ENCODE measurements around the gene TMEM184C. TPM values are rescaled to one million over a fixed set of nuclear protein-coding genes. Genes with fewer than 3 reads are reported as not detected.

Gene TMEM184C
- total RNA-seq, 2 donors from 2014 or later, result 15.8 to 20.8 TPM

- intact Hi-C loops (cut with DNase I), result no loop called here
Observed at GRCh38 chr4:147582386-147583060, 34.7 kb upstream of the TMEM184C start.

GRCh38 chr4:147583876-147584275 is 33.3 kb upstream of the TMEM184C start:
- no peak for TF ChIP-seq POLR2A (IDR thresholded peaks at IDR 0.05)
- intact Hi-C loops (cut with DNase I), result no loop called here
- Histone ChIP-seq H3K4me1 (no peaks in the 10 kb centered on the region), H3K9me3 (no peaks in the 10 kb centered on the region), H3K4me3 (no peak overlapping the region), H3K36me3 (replicated peaks in 1 of 2; ENCODE audit: insufficient read depth in 1 of 2, low read depth in 2 of 2) (no peaks in the 10 kb centered on the region), H3K27me3 (no peaks in the 10 kb centered on the region), H3K27ac (no peak overlapping the region)
- WGBS, 2 donors, result 67 to 77% methylated on average over 1 of the region's 1 CpG
- ATAC-seq (no peak), DNase-seq (no peak)

More at GRCh38 chr4:147582386-147583060, 34.7 kb upstream of the TMEM184C start:
- ATAC-seq, result no peak
- Histone ChIP-seq H3K27me3 (no peaks in the 10 kb centered on the region), H3K27ac (no peak overlapping the region), H3K4me1 (no peaks in the 10 kb centered on the region), H3K4me3 (no peak overlapping the region), H3K9me3 (no peaks in the 10 kb centered on the region), H3K36me3 (replicated peaks in 1 of 2; ENCODE audit: insufficient read depth in 1 of 2, low read depth in 2 of 2) (no peaks in the 10 kb centered on the region)
- DNase-seq, result no peak
- TF ChIP-seq CTCF (IDR thresholded peaks at IDR 0.05) (no peak), POLR2A (IDR thresholded peaks at IDR 0.05) (no peak)

- intact Hi-C loops (cut with DNase I), result no loop called here
- WGBS, 2 donors, result 30 to 32% methylated on average over 3 of the region's 3 CpGs
- DNase-seq (no peak), ATAC-seq (no peak)
- peaks cover 3% of the 10 kb centered on the region for H3K4me1 ChIP-seq
- H3K4me3 ChIP-seq, result no peak overlapping the region
- H3K36me3 ChIP-seq (replicated peaks in 1 of 2; ENCODE audit: insufficient read depth in 1 of 2, low read depth in 2 of 2), result no peaks in the 10 kb centered on the region
- H3K27ac ChIP-seq, result no peak overlapping the region
- H3K9me3 ChIP-seq, result no peaks in the 10 kb centered on the region
- TF ChIP-seq POLR2A (IDR thresholded peaks at IDR 0.05) (no peak), CTCF (IDR thresholded peaks at IDR 0.05) (no peak)
- no peaks in the 10 kb centered on the region for H3K27me3 ChIP-seq
Observed at GRCh38 chr4:147586032-147586431, 31.2 kb upstream of the TMEM184C start.

GRCh38 chr4:147586637-147587036 is 30.6 kb upstream of the TMEM184C start:
- TF ChIP-seq POLR2A (IDR thresholded peaks at IDR 0.05) (no peak), CTCF (IDR thresholded peaks at IDR 0.05) (no peak)
- ATAC-seq, result no peak
- Histone ChIP-seq H3K27ac (no peak overlapping the region), H3K4me3 (no peak overlapping the region), H3K36me3 (replicated peaks in 1 of 2; ENCODE audit: insufficient read depth in 1 of 2, low read depth in 2 of 2) (no peaks in the 10 kb centered on the region), H3K9me3 (no peaks in the 10 kb centered on the region), H3K4me1 (peaks cover 3% of the 10 kb centered on the region), H3K27me3 (no peaks in the 10 kb centered on the region)
- intact Hi-C loops (cut with DNase I), result no loop called here
- 67 to 77% methylated on average over 4 of the region's 4 CpGs for WGBS, 2 donors
- DNase-seq, result no peak

- WGBS, 2 donors, result 72 to 75% methylated on average over 3 of the region's 3 CpGs
- ATAC-seq, result no peak
- intact Hi-C loops (cut with DNase I), result no loop called here
- Histone ChIP-seq H3K27me3 (no peaks in the 10 kb centered on the region), H3K4me1 (peaks cover 3% of the 10 kb centered on the region), H3K27ac (no peak overlapping the region), H3K4me3 (no peak overlapping the region), H3K9me3 (no peaks in the 10 kb centered on the region), H3K36me3 (replicated peaks in 1 of 2; ENCODE audit: insufficient read depth in 1 of 2, low read depth in 2 of 2) (no peaks in the 10 kb centered on the region)
- no peak for DNase-seq
- TF ChIP-seq CTCF (IDR thresholded peaks at IDR 0.05) (no peak), POLR2A (IDR thresholded peaks at IDR 0.05) (no peak)
Observed at GRCh38 chr4:147587041-147587440, 30.2 kb upstream of the TMEM184C start.

Measured in body of pancreas (tissue), 4 donors.